Large intestine (tissue), 3 donors: ENCODE results near the gene SPATA4. TPM values are rescaled to one million over a fixed set of nuclear protein-coding genes. Genes with fewer than 3 reads are reported as not detected.

Experiments
- DNase-seq, 2 donors: peaks; one replicate each; pipeline versions ENCODE4 v3.0.0 to v3.0.0-alpha.2; 2013
- H3K27ac ChIP-seq: one replicate; pipeline ENCODE4 v1.5.1; 2013; ENCODE audit warnings: low read length
- H3K27me3 ChIP-seq: 2 replicates; pipeline ENCODE4 v1.6.1; 2013; ENCODE audit warnings: low read length; ENCODE audit not compliant: control insufficient read depth, insufficient read depth
- H3K36me3 ChIP-seq: 2 replicates; pipeline ENCODE4 v1.6.1; 2013; ENCODE audit warnings: low read length; ENCODE audit not compliant: control insufficient read depth, insufficient read depth
- H3K4me1 ChIP-seq: one replicate; pipeline ENCODE4 v1.6.1; 2013; ENCODE audit warnings: low read length; ENCODE audit not compliant: control insufficient read depth, insufficient read depth
- H3K4me3 ChIP-seq: one replicate; pipeline ENCODE4 v1.5.1; 2013; ENCODE audit warnings: low read length
- H3K9me3 ChIP-seq: one replicate; pipeline ENCODE4 v1.6.1; 2013; ENCODE audit warnings: mild to moderate bottlenecking, low read depth, low read length, moderate library complexity; ENCODE audit not compliant: control insufficient read depth
- WGBS: methylation state at CpG from one replicate; pipeline ENCODE4 v1.1.5; 2013; ENCODE audit warnings: low lambda C conversion rate; ENCODE audit not compliant: insufficient coverage; 5-methylcytosine and 5-hydroxymethylcytosine counted together
- polyA plus RNA-seq: library from polyadenylated mRNA; unstranded; fragments of 120-200 nt; gene quantifications from one replicate; pipeline ENCODE4 v1.2.1, GENCODE V29; 2013

The SPATA4 gene
- polyA plus RNA-seq, 1 donor = 0.09 TPM

DNA sequence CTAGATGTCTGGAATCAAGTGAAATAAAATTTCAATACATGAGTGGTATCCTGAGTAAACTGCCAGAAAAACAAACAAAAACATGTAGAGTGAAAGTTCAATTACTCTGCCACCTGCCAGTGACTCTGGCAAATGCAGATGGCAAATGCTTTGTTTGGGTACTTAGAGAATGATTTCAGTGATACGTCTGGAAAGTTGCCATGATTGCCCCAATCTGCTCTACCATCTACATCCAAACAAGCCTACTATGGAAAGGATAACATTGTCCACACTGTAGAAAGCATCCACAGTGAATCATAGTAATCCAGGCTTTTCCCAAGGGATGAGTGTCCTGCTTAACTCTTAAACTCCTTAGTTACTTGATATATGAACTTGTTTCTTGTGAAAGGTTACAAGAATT lies 3.4 kb downstream of the SPATA4 start:
- Histone ChIP-seq H3K9me3 (no peaks in the 10 kb centered on the region), H3K27ac (no peak overlapping the region), H3K36me3 (no peaks in the 10 kb centered on the region), H3K4me1 (no peaks in the 10 kb centered on the region), H3K27me3 (peaks cover 11% of the 10 kb centered on the region), H3K4me3 (no peak overlapping the region)
- no peak for DNase-seq
- no CpG with 5 or more reads among the region's 1 CpG for WGBS

DNA sequence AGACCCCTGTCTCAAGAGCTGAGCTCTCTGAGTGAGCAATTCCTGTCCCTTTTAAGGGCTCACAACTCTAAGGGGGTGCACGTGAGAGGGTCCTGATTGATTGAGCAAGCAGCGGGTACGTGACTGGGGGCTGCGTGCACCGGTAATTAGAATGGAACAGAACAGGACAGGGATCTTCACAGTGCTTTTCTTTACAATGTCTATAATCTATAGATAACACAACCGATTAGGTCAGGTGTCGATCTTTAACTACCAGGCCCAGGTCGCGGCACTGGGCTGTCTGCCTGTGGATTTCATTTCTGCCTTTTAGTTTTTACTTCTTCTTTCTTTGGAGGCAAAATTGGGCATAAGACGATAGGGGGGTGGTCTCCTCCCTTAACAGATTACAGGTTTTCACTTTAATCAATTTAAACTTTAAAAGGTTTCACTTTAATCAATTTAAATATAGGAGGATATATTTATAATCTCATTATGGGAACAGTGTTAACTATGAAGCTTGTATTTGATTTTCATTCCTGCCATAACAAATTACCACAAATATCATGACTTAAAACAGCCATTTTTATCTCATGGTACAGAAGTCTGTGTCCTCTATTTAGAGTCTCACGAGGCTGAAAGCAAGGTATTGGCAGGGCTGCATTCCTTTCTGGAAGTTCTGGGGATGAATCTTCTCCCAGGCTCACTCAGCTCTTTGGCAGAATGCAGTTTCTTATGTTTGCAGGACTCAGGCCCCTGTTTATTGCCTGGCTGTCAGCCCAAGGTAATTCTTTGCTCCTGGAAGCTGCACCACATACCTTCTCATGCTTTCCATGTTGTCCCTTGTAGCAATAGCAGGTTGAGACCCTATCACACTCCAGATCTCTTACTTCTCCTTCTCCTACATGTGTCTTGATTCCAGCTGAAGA lies 5.2 kb downstream of the SPATA4 start:
- no peak overlapping the region for H3K27ac ChIP-seq
- no peaks in the 10 kb centered on the region for H3K4me1 ChIP-seq
- no peak for DNase-seq
- H3K9me3 ChIP-seq = no peaks in the 10 kb centered on the region
- H3K4me3 ChIP-seq = no peak overlapping the region
- WGBS = 62% methylated on average over 3 of the region's 11 CpGs
- peaks cover 9% of the 10 kb centered on the region for H3K27me3 ChIP-seq
- H3K36me3 ChIP-seq = no peaks in the 10 kb centered on the region

DNA sequence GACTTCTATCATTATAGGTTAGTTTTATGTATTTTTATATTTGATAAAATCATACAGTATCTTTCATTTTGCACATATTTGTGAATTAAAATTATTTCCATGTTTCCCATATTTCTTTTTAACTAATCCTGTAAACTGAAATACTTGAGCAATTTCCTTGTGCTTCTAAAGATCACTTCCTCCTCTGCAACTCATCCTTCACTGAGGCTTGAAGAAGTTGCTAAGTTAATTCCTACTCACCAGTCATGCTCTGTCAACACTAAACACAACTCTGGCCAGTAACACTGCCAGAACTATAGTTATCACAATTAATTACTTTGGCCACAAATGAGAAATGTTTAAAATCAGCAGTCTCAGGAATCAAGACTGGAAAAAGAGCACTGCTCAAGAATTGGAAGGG lies 6.7 kb downstream of the SPATA4 start:
- Histone ChIP-seq H3K27ac (no peak overlapping the region), H3K4me1 (no peaks in the 10 kb centered on the region), H3K9me3 (no peaks in the 10 kb centered on the region), H3K36me3 (no peaks in the 10 kb centered on the region), H3K4me3 (no peak overlapping the region), H3K27me3 (peaks cover 7% of the 10 kb centered on the region)
- no peak for DNase-seq

DNA sequence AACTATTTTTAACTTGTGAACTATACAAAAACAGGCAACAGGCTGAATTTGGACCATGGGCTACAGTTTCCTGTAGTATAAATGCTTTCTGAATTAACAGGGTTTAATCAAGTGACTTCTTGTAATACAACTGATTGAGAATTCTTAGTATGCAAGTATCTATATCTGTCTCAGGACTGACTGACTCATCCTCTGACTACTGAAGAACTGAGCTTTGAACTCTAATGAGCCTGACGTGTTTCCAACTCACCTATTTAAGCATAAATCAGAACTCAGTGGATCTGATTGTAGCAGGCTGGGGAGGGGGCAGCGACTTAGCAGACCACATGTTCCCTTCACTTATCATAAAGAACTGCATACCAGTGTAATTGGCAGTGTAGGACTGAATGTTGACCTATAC lies 7.8 kb downstream of the SPATA4 start:
- H3K4me1 ChIP-seq = no peaks in the 10 kb centered on the region
- peaks cover 5% of the 10 kb centered on the region for H3K27me3 ChIP-seq
- no peak overlapping the region for H3K4me3 ChIP-seq
- no peak overlapping the region for H3K27ac ChIP-seq
- no peaks in the 10 kb centered on the region for H3K36me3 ChIP-seq
- no peaks in the 10 kb centered on the region for H3K9me3 ChIP-seq
- 0% methylated on average over 1 of the region's 2 CpGs for WGBS
- peak; percentile 17 to 23 for DNase-seq

DNA sequence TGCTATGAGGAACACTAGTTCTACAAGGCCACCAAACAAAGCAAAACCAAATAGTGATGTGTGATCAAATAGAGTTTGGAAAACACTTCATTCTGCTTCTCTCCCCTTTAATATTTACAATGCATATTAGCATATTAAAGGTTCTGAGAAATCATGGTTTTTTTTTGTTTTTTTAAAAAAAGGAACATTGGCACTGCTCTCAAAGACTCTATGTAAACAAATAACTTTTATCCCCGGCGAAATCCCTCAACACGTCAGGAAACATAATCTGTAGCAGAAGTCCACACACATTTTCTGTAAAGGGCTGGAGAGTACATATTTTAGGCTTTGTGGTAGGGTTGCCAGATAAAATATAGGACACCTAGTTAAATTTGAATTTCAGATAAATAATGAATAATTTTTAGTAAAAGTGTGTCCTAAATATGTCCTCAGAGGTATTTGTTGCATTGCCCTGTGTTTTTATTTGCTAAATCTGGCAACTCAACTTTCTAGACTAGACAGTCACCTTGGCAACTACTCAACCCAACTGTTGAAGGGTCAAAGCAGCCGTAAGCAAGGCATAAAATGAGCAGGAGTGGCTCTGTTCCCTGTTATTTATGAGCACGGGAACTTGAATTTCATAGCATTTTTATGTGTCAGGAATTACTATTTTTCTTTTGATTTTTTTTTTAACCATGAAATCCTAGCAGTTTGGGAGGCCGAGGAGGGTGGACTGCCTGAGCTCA lies 8.6 kb downstream of the SPATA4 start:
- WGBS = 80% methylated on average over 2 of the region's 6 CpGs

DNA sequence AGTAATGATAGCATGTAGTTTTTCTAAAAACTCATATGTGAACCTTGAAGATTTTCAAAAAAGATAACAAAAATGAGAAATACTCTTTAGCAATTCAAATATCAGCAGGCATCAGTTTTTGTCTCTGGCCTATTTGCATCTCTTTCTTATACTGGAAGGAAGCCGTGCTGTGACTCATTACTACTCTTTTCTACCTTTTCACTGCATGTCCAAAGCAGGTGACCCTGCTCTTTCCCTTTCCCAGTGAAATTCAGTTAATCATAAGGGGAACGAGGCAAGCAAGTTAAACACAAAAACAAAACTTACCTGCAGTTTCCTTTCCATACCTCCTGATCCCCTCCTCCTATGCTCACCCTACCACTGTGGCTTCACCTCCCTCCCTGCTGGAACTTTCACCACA lies 9.3 kb downstream of the SPATA4 start:
- no peak for DNase-seq

More for the DNA sequence above, 8.6 kb downstream of the SPATA4 start:
- Histone ChIP-seq H3K9me3 (no peaks in the 10 kb centered on the region), H3K36me3 (no peaks in the 10 kb centered on the region), H3K27me3 (peaks cover under 1% of the 10 kb centered on the region), H3K27ac (no peak overlapping the region), H3K4me3 (no peak overlapping the region), H3K4me1 (no peaks in the 10 kb centered on the region)
- no peak for DNase-seq

DNA sequence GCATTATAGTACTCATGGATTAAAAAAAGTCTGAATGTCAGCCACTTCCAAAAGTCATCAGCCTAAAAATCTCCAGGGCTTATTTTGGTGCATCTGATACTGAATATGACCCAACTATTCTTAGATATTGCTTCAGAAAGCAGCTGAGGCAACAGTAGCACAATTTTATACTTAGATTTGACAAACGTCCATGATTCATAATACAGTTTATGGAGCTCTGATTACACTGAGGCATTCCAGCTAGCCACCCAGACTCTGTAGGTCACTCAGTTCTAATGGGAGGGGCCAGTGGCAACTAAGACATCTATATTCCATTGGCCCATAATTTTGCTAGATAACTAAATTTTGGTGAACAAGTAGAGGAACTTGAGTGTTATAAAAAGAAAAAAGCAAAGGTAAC lies 10.3 kb downstream of the SPATA4 start:
- H3K27me3 ChIP-seq = no peaks in the 10 kb centered on the region
- no CpG with 5 or more reads among the region's 1 CpG for WGBS
- H3K27ac ChIP-seq = no peak overlapping the region
- no peaks in the 10 kb centered on the region for H3K36me3 ChIP-seq
- no peak for DNase-seq
- H3K4me3 ChIP-seq = no peak overlapping the region
- H3K4me1 ChIP-seq = no peaks in the 10 kb centered on the region
- H3K9me3 ChIP-seq = no peaks in the 10 kb centered on the region

More for the DNA sequence above, 9.3 kb downstream of the SPATA4 start:
- WGBS = no CpG with 5 or more reads among the region's 2 CpGs
- Histone ChIP-seq H3K9me3 (no peaks in the 10 kb centered on the region), H3K27ac (no peak overlapping the region), H3K36me3 (no peaks in the 10 kb centered on the region), H3K4me3 (no peak overlapping the region), H3K4me1 (no peaks in the 10 kb centered on the region), H3K27me3 (no peaks in the 10 kb centered on the region)

DNA sequence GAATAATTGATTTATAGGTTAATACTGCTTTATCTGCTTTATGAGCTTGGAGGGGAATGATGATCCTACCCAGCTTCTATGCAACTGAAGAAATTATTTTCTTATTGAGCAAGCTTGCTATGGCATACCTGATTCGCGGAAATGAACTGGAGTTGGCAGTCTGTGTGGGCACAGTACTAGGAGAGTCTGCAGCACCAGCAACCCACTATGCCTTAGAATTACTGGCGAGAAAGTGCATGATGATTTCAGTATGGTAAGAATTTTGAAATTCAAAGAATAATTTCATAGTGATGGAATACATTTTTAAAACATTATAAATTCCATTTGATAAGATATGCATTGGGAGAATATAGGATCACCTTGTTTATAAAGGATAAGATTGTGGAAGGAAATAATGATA lies 32.3 kb downstream of the SPATA4 start:
- WGBS = 100% methylated on average over 1 of the region's 3 CpGs
- no peak overlapping the region for H3K27ac ChIP-seq
- no peak for DNase-seq
- no peaks in the 10 kb centered on the region for H3K9me3 ChIP-seq
- H3K36me3 ChIP-seq = no peaks in the 10 kb centered on the region
- H3K4me3 ChIP-seq = no peak overlapping the region
- no peaks in the 10 kb centered on the region for H3K4me1 ChIP-seq
- H3K27me3 ChIP-seq = no peaks in the 10 kb centered on the region

DNA sequence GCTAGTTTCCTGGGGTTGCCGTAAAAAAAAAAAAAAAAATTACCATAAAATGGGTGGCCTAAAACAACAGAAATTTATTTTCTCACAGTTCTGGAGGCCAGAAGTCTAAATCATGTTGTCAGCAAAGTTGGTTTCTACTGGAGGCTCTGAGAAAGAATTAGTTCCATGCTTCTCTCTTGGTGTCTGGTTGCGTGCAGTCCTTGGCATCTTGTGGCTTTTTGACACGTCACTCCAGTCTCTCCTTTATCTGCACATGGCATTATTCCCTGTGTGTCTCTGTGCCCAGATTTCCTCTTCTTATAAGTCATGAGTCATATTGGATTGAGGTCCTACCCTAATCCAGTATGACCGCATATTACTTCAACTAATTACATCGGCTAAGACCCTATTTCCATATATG lies 38.7 kb downstream of the SPATA4 start:
- no peaks in the 10 kb centered on the region for H3K4me1 ChIP-seq
- H3K27me3 ChIP-seq = no peaks in the 10 kb centered on the region
- H3K4me3 ChIP-seq = no peak overlapping the region
- WGBS = 100% methylated on average over 1 of the region's 5 CpGs
- no peaks in the 10 kb centered on the region for H3K9me3 ChIP-seq
- H3K36me3 ChIP-seq = no peaks in the 10 kb centered on the region
- DNase-seq = no peak
- H3K27ac ChIP-seq = no peak overlapping the region

DNA sequence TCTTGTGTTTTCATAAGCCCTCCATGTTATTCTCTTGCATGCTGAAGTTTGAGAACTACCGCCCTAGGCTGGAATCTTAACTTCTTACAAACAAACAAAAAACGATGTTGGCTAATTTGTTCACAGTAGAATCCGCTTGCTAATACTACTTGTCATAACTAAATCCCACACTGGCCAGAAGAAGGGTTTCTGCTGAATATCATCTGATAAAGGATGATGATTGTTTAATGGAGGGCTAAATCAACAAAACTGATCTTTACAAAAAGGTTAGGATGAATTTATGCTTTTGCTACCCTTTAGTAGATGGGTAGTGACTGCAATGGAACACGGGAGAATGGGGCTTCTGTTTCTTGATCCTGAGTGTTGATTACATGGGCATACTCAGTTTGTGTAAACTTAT lies 42.3 kb downstream of the SPATA4 start:
- Histone ChIP-seq H3K4me1 (no peaks in the 10 kb centered on the region), H3K9me3 (no peaks in the 10 kb centered on the region), H3K27ac (no peak overlapping the region), H3K4me3 (no peak overlapping the region), H3K27me3 (no peaks in the 10 kb centered on the region), H3K36me3 (no peaks in the 10 kb centered on the region)
- no CpG with 5 or more reads among the region's 4 CpGs for WGBS
- no peak for DNase-seq
